NT2/D1 (cell line): ENCODE measurements around the gene SMCP.

Source experiments
- YY1 ChIP-seq: IDR thresholded peaks from 2 replicates; pipeline ENCODE4 v1.6.1; 2011; ENCODE audit not compliant: insufficient read length, insufficient read depth
- ZNF274 ChIP-seq: IDR thresholded peaks from 2 replicates; pipeline ENCODE4 v1.6.1; 2011; ENCODE audit warnings: mild to moderate bottlenecking, low read depth, low read length

GRCh38 chr1:152878042-152878441, at the start of gene SMCP:
- TF ChIP-seq YY1 (no peak), ZNF274 (no peak)
